GM19467 (cell line): ENCODE results near the gene PTPN21.

Source experiments
- ATAC-seq: cut with Tn5 transposase; IDR thresholded peaks from one replicate; pipeline ENCODE4 v1.9.1; 2021; ENCODE audit warnings: mild to moderate bottlenecking, moderate library complexity; ENCODE audit not compliant: unreplicated experiment

PTPN21 gene

DNA sequence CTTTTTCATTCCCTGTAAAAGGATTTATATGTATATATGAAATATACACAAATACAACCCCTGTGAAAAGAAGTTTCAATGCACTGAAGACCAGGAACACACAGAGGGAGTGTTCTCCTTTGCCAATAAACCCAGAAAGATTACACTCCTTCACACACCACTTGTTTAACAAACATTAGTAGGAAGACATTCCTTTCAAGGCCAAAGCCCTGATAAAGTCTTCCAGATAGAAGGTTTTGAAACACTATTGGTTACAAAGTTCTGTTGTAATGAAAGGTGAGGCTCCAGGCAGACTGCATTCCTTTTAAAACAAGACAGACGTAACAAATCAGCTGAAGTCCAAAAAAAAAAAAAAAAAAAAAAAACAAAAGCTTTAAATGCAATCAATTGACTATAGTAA lies 81.0 kb downstream of the PTPN21 start:
- no peak for ATAC-seq

DNA sequence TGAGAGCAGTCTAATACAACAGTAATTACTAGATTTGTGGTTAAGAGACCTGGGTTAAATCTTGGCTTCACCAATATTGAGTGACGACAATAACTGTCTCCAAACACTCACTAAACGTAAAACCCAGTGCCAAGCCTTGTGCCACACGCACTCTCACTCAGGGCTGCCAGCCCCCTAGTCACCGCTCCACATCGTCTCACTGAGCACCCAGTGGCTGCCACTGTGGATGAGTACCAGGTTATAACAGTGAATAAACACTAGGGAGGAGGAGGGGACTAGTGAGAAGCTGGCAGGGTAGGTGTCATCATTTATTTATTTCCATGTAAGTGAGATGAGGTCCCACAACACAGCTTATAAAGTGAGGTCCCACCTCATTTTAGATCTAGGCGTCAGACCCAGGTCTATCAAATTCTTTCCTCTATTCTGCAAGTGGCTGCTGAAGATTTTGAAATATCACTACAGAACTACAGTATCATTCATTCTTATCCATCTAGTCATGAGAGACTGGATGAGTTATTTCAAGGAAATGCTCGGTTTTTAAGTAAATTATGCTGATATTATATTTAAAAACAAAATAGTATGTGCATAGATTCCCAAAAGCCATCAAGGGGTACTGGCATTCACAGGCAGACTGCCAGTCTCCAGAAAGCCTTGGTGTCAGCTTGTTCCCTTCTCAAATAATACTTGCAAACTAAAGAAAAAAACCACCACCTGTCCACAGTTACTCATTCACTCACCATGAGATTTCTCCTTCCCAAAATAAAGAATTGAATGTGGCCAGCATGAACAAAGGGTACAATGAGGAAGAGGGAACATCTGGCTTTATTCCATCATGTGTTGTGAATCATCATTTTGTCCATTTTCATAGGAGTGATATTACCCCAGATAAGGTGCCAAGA lies 84.0 kb downstream of the PTPN21 start:
- no peak for ATAC-seq

- ATAC-seq: no peak
Observed at GRCh38 chr14:88468406-88468805, 86.4 kb downstream of the PTPN21 start.

GRCh38 chr14:88463318-88463717 lies 91.5 kb downstream of the PTPN21 start:
- no peak for ATAC-seq

DNA sequence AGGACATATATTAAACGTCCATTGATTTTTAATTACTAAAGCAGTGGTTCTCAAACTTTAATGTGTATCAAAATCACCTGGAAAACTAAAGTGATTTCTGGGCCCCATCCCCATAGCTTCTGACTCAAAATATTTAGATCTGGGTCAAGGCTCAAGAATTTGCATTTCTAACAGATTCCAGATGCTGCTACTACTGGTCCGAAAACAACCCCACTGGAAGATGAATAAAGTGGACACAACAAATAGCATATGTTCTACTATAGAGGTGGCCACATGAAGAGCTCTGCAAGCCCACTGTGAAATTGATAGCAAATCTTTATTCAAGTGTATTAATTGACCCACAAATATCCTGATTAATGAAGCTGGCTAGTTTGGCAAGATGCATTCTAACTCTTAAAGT lies 99.9 kb downstream of the PTPN21 start:
- no peak for ATAC-seq

- no peak for ATAC-seq
Observed at GRCh38 chr14:88452231-88452630, 102.6 kb downstream of the PTPN21 start.

DNA sequence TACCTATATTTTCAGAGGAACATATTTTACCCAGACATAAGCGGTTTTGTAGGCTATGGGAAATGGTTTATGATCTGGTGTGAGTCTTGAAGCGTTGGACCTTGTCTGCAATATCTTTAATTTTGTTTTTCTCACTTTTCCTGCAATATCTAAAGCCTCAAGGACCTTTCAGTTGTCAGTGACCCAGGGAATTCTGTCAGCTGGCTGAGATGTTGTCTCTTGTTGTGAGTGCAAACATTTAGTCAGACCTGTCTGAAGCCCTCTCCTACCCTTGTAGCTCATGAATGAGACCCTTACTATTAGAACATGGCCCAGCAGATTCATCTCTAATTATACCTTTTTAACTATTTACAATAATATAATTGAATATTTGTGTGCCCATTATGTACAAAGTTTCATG lies 115.7 kb downstream of the PTPN21 start:
- no peak for ATAC-seq

- ATAC-seq: no peak
Observed at GRCh38 chr14:88437658-88438057, 117.1 kb downstream of the PTPN21 start.

- no peak for ATAC-seq
Observed at GRCh38 chr14:88430976-88431375, 123.8 kb downstream of the PTPN21 start.

- ATAC-seq: no peak
Observed at GRCh38 chr14:88426271-88426670, 128.5 kb downstream of the PTPN21 start.

- ATAC-seq: no peak
Observed at GRCh38 chr14:88424573-88424972, 130.2 kb downstream of the PTPN21 start.

DNA sequence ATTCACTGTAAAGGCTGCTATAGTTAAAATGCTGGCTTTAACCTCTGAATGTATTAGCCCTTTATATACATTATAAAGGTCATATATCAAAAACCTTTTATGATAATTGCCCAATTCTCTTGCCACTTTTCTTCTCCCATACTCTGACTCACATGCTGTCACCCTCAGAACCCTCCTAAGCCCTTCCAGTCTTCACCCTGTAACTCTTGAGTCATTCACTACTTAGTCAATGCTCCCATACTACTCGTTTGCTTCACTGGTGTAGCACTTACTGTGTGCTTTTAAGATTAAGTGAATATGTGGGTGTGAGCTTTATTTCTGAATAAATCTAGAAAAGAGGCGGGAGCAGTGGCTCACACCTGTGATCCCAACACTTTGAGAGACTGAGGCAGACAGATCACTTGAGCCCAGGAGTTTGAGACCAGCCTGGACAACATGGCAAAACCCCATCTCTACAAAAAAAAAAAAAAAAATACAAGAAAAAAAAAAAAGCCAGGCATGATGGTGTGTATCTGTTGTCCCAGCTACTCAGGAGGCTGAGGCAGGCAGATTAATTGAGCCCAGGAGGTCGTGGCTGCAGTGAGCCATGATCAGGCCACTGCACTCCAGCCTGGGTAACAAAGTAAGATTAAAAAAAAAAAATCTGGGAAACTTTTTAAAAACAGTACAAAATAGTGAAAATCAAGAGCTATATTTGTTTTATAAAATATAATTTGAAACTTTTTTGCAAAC lies 131.7 kb downstream of the PTPN21 start:
- no peak for ATAC-seq

- ATAC-seq: no peak
Observed at GRCh38 chr14:88422047-88422446, 132.8 kb downstream of the PTPN21 start.

DNA sequence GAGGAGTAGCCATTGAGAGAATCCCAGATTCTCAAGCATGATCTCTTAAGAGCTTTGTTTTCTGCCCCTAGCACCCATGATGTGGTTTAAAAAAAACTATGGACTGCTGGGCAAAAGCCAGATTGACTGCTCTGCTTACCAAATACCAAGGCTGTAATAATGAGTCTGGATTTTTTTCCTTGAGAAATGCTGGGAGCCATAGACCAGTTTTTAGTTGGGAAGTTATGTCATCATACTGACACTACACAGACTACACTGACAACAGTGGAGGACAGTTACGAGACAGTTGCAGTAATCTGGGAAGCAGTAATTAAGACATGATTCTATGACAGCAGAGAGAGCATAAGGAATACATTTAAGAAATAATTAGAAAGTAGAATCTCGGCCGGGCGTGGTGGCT lies 133.5 kb downstream of the PTPN21 start:
- ATAC-seq: no peak

DNA sequence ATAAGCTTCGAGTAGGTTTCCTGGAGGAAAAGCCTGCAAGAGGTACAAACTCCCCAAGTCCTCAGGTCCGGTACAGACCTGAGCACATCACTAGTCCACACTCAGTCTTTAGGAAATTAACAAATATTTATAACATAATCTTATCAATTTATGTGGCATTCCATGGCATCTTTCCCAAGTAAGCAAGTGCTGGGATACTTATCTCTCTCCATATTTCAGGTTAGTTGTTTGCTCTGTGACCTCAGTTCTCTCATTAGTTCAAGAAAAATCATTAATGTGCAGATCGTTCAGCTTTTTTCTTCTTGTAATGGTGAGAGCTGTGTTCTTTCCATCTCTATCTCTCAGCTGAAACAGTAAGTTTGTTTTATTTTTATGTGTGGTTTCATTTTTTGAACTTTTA lies 134.6 kb downstream of the PTPN21 start:
- no peak for ATAC-seq

DNA sequence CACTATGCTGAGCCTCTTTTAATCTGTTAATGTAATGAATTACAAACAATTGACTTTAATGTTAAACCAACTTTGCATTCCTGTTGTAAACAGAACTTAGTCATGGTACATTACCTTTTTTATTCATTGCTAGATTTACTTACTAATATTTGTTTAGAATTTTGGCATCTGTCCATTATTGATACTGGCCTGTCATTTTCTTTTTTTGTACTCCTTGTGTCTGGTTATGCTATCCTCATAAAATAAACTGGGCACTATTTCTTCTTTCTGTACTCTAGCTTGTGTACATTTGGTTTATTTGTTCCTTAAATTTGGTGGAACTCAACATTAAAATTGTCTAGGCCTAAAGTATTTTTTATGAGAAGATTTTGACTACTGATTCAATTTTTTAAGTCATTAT lies 137.2 kb downstream of the PTPN21 start:
- ATAC-seq: no peak
